ENCODE data around the gene CPA1. TPM values are rescaled to one million over a fixed set of nuclear protein-coding genes. Genes with fewer than 3 reads are reported as not detected.

CPA1 gene
- total RNA-seq, 1 experiment from 2014 or later = not detected

DNA sequence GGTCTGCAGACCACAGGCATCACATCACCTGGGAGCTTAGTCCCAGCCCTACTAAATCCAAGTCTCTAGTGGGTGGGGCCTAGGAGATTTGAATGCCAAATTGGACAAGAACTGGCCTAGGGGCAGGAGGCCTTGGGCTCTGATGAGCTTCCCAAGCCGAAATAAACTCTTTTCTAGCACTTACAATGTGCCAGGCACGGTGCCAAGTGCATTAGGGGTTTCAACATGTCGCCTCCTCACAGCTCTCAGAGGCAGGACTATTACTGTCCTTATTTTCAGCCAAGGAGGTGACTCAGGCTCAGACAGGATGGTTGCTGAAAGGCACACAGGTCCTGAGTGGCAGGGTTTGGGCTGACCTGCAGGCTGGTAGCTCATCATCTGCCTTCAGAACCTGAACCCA is 9.2 kb upstream of the CPA1 start:
- H2BK120ac ChIP-seq (ENCODE audit: low read depth, low read length, poor library complexity, severe bottlenecking) = no peak overlapping the region
- peaks cover 10 to 13% of the 10 kb centered on the region in 2 experiments for H3K9me3 Mint-ChIP-seq
- H2BK15ac ChIP-seq (ENCODE audit: low read depth, low read length) = no peak overlapping the region
- no peak overlapping the region for H2BK5ac ChIP-seq (ENCODE audit: insufficient read length, low read length)
- no peak overlapping the region for H3K4me3 Mint-ChIP-seq
- no peak overlapping the region for H2BK12ac ChIP-seq (ENCODE audit: insufficient read length, low read depth, low read length)
- no peak for DNase-seq
- peaks cover 6 to 11% (median 6%) of the 10 kb centered on the region in 3 experiments for H3K36me3 Mint-ChIP-seq (ENCODE audit: insufficient read depth in 1 of 3, low read depth in 3 of 3)
- no peaks in the 10 kb centered on the region for H3K4me1 ChIP-seq (ENCODE audit: insufficient read depth, low read length)
- no peak overlapping the region for H3K9ac ChIP-seq (ENCODE audit: extremely low read depth, insufficient read length, low read length)
- no peak overlapping the region for H3K14ac ChIP-seq (ENCODE audit: insufficient read depth, low read length)
- WGBS (ENCODE audit: extremely low coverage, insufficient read length, low lambda C conversion rate) = no CpG with 5 or more reads among the region's 3 CpGs
- no peak overlapping the region for H3K23ac ChIP-seq (ENCODE audit: insufficient read length, low read depth, low read length)
- peaks cover 15 to 22% of the 10 kb centered on the region in 2 experiments for H3K4me1 Mint-ChIP-seq
- H3K23me2 ChIP-seq (ENCODE audit: insufficient read length, low read depth, low read length, poor library complexity, severe bottlenecking) = no peaks in the 10 kb centered on the region
- no peak overlapping the region for H2AK5ac ChIP-seq (ENCODE audit: insufficient read length, low read length)
- H3K18ac ChIP-seq (ENCODE audit: insufficient read length, low read depth, low read length) = no peak overlapping the region
- no peak overlapping the region for H3K4me2 ChIP-seq (ENCODE audit: insufficient read depth, insufficient read length, low read length)
- no peak overlapping the region for H3K4ac ChIP-seq (ENCODE audit: low read depth, low read length)
- TF ChIP-seq, protein P1, sequence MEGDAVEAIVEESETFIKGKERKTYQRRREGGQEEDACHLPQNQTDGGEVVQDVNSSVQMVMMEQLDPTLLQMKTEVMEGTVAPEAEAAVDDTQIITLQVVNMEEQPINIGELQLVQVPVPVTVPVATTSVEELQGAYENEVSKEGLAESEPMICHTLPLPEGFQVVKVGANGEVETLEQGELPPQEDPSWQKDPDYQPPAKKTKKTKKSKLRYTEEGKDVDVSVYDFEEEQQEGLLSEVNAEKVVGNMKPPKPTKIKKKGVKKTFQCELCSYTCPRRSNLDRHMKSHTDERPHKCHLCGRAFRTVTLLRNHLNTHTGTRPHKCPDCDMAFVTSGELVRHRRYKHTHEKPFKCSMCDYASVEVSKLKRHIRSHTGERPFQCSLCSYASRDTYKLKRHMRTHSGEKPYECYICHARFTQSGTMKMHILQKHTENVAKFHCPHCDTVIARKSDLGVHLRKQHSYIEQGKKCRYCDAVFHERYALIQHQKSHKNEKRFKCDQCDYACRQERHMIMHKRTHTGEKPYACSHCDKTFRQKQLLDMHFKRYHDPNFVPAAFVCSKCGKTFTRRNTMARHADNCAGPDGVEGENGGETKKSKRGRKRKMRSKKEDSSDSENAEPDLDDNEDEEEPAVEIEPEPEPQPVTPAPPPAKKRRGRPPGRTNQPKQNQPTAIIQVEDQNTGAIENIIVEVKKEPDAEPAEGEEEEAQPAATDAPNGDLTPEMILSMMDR (conservative IDR thresholded peaks at IDR 0.05) = no peak
- no peak overlapping the region for H3K27ac Mint-ChIP-seq
- no peak overlapping the region for H4K5ac ChIP-seq (ENCODE audit: insufficient read length, low read depth, low read length)
- H3K79me2 ChIP-seq (ENCODE audit: insufficient read depth, low read length) = no peaks in the 10 kb centered on the region
- no peak overlapping the region for H2AFZ ChIP-seq (ENCODE audit: low read length)
- H3K79me1 ChIP-seq (ENCODE audit: insufficient read depth, low read depth, low read length, poor library complexity, severe bottlenecking) = no peaks in the 10 kb centered on the region
- no peaks in the 10 kb centered on the region for H4K20me1 ChIP-seq (ENCODE audit: control insufficient read depth, insufficient read depth, insufficient read length)
- H3T11ph ChIP-seq (ENCODE audit: low read length) = no peak overlapping the region
- no peak overlapping the region for H4K91ac ChIP-seq (ENCODE audit: insufficient read length, low read depth, low read length)
- H3K56ac ChIP-seq (ENCODE audit: insufficient read length, low read depth, low read length) = no peak overlapping the region
- H3K27me3 Mint-ChIP-seq (ENCODE audit: low read depth) = peaks cover 3% of the 10 kb centered on the region; the same call in 1 of the 2 replicates
- H3K27me3 ChIP-seq (ENCODE audit: insufficient read depth, low read length) = no peaks in the 10 kb centered on the region
- H4K8ac ChIP-seq (replicated peaks; ENCODE audit: insufficient read length, low read depth, low read length) = no peak overlapping the region
- no peak overlapping the region for H2BK20ac ChIP-seq (ENCODE audit: low read depth, low read length, poor library complexity, severe bottlenecking)
- H3K9me3 ChIP-seq (ENCODE audit: control insufficient read depth, low read depth, low read length) = no peaks in the 10 kb centered on the region
- no peak overlapping the region for H3K27ac ChIP-seq (ENCODE audit: insufficient read length, low read depth, low read length)
